Measurements from ENCODE around the gene DUOX1.
A peak's percentile ranks its signal among the peaks of the same experiment; 100 is the strongest.

The DUOX1 gene

GRCh38 chr15:45169608-45170480, 40.0 kb downstream of the DUOX1 start:
- DNase-seq: no peak

GRCh38 chr15:45171912-45172311, 42.1 kb downstream of the DUOX1 start:
- no peak for DNase-seq

- DNase-seq: no peak
These were observed 44.3 kb downstream of the DUOX1 start for GRCh38 chr15:45174069-45174468.

DNA sequence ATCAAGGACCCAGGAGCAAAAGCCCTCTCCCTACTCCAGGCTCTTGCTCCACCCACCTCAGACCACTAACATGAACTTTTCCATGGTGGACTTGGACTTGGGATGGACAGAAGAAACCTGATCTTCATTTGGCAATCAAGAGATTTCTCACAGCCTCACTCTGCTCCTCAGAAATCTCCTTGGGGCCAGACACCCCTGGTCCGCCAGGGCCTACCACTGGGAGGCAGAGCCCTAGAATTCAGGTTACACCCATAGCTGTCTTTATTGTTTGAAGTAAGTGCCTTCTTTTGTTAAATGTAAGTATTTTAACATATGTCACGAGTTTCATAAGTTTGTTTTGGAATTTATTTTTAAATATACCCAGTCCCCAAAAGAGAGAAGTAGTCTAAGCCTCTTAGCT, 44.8 kb downstream of the DUOX1 start:
- no peak for DNase-seq

GRCh38 chr15:45177285-45177684, 47.5 kb downstream of the DUOX1 start:
- no peak for DNase-seq

- DNase-seq: peak; percentile 62
These were observed 49.6 kb downstream of the DUOX1 start for GRCh38 chr15:45179221-45179985.

- peak; percentile 23 for DNase-seq
These were observed 50.4 kb downstream of the DUOX1 start for GRCh38 chr15:45180201-45180600.

DNA sequence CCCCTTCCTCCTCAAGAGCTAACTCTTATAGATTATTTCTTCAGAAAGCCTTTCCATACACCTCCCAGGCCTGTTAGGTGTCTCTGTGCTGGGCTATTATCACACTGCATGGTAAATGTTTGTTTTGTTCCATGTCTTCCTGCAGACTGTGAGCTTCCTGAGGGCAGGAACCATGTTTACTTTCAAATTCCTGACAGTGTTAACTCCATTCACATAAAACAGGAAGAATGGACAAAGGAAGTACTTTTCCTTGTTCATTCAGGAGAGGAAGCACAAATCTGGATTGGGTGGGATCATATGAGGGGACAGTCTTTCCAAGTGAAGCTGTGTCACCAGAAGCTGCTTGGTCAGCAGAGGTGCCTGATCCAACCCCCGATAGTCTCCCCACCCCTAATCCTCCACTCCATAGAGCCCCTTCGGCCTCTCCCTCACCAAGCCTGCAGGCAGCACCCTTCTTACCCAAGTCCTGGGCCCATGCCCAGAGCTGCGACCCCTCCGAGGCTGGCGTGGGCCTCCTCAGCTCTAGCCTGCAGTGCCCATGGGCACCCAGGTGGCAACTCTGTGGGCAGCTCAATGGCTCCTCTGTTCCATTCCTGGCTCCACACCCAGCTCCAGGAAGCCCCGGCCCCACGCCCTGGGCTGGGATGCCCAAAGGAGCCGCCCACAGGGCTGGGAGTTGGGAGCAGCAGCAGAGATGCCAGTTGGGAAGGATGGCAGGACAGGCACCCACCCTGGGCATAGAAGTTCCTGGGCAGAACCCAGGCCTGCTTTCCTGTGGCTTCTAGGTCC, 51.0 kb downstream of the DUOX1 start:
- DNase-seq: no peak

DNA sequence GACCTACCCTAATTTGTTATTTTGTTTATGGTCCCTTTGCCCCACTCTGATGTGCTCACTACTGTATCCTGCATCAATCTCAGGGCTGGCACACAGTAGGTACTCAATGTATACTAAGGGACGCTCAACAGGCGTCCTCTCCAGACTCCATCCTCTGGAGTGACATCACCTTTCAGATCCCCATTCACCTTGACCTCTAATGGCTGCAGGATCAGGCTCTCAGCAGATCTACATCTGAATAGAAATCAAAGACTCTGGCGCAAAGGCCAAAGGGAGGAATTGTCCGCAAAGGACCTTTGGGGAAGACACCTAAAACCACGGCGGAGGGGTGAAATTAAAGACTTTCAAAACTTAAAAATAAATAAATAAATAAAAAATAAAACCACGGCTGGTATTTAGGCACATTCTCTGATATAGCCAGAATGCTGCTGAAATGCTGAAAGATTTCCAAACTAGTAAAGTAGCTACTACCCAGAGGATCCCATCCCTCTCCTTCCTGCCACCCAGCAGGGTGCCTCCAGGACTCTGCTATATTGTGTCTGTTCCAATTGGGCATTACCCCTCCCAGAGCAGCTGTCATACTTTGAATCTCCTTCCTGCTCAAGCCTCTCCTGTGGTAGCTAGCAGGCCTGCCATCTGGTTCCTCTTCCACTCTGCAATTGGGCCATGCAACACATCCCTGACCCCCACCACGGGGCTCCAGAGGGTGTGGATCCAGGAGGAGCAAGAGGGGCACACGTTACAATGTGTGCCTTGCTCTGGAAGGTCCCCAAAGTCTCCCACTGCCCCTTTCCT, 51.9 kb downstream of the DUOX1 start:
- no peak for DNase-seq

DNA sequence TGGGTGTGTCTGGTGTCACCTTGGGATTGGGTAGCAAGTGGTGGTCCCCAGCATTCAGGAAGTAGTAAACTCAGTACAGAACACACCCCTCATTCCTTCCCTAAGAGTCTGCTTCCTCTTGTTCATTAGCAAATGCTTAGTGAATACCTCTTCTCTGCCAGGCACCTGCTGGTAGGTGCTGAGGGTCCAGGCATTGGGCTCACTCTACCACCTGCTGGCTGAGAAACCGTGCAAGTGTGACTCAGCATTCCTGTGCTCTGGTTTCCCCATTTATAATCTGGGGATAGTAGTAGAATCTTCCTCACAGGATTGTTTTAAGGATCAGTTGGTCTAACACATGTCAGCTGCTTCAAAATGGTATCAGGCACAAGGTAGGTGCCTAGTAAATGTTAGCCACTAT, 53.2 kb downstream of the DUOX1 start:
- no peak for DNase-seq

GRCh38 chr15:45183511-45183910, 53.7 kb downstream of the DUOX1 start:
- no peak for DNase-seq

GRCh38 chr15:45184562-45185041, 54.8 kb downstream of the DUOX1 start:
- DNase-seq: no peak

GRCh38 chr15:45185069-45185779, 55.4 kb downstream of the DUOX1 start:
- no peak for DNase-seq

DNA sequence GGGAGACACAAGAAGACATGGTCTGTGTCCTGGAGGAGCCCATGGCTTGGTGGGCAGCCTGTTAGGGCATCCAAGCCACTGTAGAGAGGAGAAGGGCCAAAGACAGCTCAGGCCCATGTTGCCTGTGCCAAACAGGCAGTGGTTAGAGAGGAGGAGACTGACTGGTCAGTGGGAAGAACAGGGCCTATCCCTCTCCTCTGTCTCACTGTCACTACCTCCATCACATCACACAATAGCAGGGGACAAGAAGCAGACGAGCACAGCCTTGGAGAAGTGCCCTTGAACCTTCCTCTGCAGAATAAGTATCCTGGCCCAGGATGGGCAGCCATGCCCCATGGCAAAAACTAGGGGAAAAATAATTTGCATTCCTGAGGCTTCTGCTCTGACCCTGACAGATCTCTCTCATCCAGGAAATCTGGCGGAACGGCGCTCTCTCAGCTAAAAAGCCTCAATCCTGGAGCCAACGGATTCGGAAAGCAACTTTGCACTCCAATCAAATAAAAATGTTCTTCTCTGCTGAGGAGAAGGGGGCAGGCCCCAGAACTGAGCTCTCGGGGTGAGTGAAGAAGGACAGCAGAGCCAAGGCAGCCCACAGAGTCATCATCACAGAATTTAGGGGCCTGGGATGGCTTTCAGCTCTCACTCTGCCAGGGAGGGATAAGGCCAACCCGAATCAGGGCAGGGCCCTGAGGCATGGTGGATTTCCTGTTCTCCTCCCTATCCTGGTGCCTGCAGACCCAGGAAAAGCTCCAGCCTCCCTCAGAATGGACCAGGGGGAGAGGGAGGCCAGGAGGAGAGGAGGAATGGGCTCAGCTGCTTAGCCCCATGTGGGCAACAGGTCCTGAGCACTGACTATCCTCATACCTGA, 56.3 kb downstream of the DUOX1 start:
- no peak for DNase-seq

GRCh38 chr15:45186771-45187577, 57.2 kb downstream of the DUOX1 start:
- no peak for DNase-seq

GRCh38 chr15:45187578-45187893, 57.7 kb downstream of the DUOX1 start:
- DNase-seq: no peak

DNA sequence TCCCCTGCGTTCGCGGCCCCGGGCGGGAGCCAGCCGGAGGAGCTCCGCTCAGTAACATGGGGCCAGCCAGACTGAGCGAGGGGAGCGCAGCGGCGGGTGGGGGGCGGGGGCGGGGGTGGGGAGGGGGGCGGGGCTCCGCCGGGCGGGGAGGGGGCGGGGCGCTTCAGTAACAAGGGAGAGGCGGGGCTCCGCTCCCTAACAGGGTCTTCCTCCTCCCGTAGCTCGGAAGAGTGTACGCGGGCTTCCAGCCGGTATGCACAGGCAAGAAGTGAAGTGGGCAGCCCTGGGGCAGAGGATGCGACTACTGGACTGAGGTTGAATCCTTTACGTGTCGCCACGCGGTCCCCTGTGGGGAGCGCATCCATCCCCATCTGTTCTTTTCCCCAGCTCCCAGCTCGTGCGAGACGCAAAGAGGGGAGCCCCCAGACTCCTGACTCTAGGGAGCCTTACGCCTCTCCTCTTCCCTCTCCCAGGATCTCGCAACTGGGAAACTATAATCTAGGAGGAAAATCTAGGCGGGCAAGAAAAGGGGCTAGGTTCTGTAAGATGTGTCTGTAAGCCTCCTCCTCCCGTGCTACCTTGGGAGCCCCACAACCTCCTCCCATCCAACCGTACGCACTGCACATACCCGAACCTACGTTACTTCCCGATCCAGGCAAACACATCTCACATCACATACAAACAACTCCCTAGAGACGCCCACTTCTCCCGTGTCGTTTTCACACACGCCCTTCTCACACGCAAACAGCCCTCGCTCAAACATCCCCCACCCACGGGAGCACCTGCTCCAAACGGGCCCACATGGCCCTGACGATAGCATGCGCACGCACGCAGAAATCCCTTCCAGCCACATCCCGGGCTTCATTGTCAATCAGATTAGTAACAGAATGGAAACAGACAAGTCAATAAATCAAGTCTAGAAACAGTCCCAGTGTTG, 58.4 kb downstream of the DUOX1 start, which contains the start of gene SHF:
Gene SHF (minus strand): TSS at position 73 of the 937 bp plus-strand sequence. CDS start 15 bp downstream, at position 58.
- peak; percentile 63 for DNase-seq

DNA sequence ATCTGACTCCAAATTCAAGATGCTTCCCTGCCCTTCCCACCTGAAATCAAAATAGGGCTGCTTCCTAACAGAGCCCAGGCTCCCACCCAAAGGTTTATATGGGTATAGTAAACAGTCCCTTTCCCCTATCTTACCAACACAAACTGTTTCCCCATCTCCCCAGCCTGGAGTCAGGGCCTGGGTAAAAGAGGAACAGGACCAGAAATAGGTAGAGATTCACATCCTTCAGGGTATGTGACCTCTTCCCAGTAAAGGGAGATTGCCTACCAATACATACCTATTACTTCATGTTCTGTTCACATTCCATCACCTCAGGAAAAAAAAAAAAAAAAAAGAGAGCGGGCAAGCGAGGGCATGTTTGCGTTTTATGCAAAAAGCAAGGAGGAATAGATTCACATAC, 67.7 kb downstream of the DUOX1 start:
- no peak for DNase-seq
